T47D (cell line): ENCODE measurements around the gene CRB2.

ENCODE experiments used
- DNase-seq, 2 experiments: peaks; one replicate each; pipeline versions ENCODE4 v3.0.0 to v3.0.0-alpha.2; 2011 to 2012; ENCODE audit warnings: low read depth in 1 of 2, low spot score in 1 of 2
- JUND ChIP-seq: IDR thresholded peaks from 2 replicates; pipeline ENCODE4 v1.6.1; 2012; ENCODE audit warnings: low read depth
- in situ Hi-C: cut with HindIII; loops from 2 replicates; pipeline ENCODE4 v1.10.0; 2016; ENCODE audit warnings: low sequenced_read_pairs, low pct_unique_long_range_greater_than_20kb

The CRB2 gene

GRCh38 chr9:123355761-123356431, at the start of gene CRB2:
CRB2 (plus strand) TSS chr9:123356197; CDS start chr9:123356261, 64 bp downstream.
- no peak for DNase-seq
- no peak for TF ChIP-seq JUND
- in situ Hi-C loops = no loop called here

GRCh38 chr9:123309611-123310010, 46.4 kb upstream of the CRB2 start:
- no peak for DNase-seq
- TF ChIP-seq JUND = no peak
- in situ Hi-C loops = no loop called here

DNA sequence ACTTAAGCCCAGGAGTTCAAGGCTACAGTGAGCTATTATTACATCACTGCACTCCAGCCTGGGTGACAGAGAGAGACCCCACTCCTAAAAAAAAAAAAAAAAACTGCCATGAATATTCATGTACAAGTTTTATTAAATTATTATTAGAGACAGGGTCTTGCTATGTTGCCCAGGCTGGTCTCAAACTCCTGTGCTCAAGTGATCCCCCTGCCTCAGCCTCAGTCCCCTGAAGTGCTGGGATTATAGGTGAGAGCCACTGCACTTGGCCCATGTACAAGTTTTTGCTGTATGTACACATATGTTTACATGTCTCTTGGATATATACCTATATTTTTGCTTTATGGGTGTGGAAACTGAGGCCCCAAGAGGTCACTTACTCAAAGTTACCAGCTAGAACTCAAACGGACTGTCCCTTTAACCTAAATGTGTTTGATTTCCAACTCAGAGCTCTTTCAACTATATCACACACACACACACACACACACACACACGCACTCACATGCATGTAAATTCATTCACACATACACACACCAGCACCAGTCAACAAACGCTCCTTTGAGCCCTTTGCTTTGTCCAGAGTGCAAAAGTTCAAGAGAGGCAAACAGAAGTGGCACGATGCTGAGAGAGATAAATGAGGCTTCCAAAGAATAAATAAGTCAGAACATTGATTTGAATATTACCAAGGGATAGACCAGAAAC, 45.3 kb upstream of the CRB2 start:
- in situ Hi-C loops = no loop called here
- TF ChIP-seq JUND = no peak
- peak in 1 of 2 experiments; percentile 60 for DNase-seq

DNA sequence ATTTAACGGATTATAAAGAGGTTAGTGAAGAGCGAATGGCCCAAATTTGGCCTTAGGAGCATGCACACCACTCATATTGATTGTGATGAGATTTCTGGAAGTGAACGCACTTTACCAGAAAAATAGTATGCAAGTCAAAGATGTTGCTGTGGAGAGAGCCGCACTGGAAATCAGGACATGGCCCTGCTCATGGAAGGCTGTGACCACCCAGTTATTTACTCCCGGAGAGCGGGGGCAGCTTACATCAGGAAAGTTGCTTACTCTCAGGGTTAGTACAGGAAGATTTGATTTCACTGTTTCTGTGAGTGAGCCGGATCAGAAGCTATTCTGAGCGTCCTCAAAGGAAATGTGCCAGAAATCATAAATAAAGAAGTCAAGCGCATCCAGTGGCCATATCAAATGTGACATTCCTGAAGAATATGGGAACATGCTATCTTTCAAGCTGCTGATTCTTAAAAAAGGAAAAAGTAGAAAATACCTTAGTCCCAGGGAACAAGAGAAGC, 44.7 kb upstream of the CRB2 start:
- in situ Hi-C loops = no loop called here
- no peak for TF ChIP-seq JUND
- no peak for DNase-seq

DNA sequence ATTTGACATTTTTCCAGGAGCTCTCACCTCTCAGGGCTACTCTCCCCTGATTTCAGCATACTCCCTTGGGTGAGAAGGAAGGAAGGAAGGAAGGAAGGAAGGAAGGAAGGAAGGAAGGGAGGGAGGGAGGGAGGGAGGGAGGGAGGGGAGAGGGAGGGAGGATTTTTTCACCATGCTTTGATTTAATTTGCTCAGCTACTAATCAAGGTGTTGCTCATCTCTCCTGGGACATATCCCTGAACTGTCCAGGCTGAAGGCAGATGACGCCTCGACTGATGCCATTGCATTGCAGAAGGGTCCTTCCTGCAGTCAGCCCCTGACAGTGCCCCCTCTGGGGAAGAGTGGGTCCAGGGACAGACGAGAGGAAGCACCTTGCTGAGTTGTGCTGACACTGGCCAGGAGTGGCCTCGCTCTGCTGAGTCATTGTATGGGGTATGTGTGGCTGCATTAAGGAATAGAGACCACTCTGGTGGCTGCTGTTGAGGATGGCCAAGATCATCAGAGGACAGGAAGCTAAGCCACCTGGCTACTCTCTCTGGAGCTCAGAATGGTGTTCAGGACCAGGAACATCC, 43.6 kb upstream of the CRB2 start:
- no peak for DNase-seq
- TF ChIP-seq JUND = no peak
- in situ Hi-C loops = no loop called here

DNA sequence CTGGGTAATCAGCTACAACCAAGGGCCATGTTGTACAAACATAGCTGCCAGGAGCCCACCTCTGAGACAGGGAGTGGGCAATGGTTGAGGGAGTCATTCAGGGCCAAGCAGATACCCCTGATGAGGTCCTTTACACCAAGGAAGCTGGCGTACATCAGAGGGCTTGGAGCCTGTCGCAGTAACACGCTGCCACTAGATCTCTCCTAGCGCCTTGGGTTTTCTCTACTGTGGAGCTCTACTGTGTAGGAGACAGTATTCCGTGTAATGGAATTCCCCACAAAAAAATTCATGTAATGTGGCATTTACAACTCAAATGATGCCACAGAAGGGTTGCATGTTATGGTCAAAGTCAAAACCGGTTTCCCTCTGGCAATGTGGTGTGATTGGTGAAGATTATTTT, 41.4 kb upstream of the CRB2 start:
- DNase-seq = no peak
- in situ Hi-C loops = no loop called here
- TF ChIP-seq JUND = no peak

DNA sequence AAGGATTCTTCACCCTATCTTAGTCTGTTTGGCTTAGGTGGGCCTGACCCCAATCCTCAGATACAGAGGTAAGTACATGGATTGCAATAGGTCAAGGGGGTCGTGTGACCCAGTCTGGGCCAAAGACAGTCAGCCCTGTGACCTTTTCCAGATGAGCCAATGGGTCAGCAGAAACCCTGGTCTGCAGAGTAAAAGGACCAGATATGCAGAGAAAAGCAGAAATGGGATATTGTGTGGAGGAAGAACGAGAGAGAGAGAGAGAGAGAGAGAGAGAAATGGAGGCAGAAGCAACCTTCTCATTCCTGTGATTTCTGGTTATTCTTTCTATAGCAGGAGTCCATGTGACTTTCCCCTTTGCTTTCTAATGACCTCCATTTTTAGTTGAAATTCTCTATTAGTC, 40.4 kb upstream of the CRB2 start:
- in situ Hi-C loops = no loop called here
- no peak for TF ChIP-seq JUND
- no peak for DNase-seq

DNA sequence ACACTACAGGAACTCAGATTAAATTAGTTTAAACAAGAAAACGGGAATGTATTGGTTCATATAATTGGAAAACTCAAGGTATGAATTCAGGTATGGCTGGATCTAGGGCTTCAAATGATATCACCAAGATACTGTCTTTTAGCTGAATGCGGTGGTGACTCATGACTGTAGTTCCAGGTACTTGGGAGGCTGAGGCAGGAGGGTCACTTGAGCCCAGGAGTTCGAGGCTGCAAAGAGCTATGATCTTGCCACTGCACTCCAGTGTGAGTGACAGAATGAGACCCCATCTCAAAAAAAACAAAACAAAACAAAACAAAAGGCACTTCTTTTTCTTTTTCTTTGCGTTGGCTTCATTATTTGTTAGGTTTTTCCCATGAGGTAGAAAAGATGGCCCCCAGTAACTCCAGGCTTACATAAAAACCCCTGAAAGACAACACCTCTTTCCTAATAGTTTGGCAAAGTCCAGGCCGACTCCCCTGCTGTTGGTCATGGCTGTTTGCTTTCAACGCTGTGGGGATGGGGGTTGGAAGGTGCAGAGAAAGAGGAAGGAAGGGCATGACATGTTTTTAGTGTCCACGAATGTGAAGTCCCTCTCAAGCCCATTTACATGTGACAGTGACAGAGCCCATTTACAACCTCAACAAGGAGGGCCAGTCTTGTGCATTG, 39.8 kb upstream of the CRB2 start:
- in situ Hi-C loops = no loop called here

DNA sequence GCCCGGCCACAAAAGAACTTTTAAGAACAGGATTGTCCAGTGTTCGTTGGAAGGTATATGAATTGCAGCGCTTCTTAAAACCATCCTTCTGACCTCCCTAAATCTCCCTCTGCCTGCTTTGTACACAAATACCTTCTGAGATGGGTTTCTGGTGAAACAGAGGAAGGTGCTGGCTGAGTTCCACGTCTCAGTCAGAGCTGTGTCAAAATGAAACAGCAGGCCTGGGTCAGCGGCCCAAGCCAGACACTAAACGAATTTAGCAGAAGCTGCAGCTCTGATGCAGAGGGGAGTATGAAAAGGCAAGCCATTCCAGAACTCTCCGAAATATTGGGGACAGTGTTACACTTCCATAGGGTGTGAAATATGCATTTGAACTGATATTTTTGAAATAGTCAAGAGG, 37.8 kb upstream of the CRB2 start:
- no peak for DNase-seq
- in situ Hi-C loops = no loop called here
- TF ChIP-seq JUND = no peak

More for the DNA sequence above, 39.8 kb upstream of the CRB2 start:
- no peak for TF ChIP-seq JUND
- DNase-seq = no peak

- in situ Hi-C loops = no loop called here
- no peak for TF ChIP-seq JUND
- peak in 1 of 2 experiments; percentile 36 for DNase-seq
Observed at GRCh38 chr9:123318961-123319421, 37.0 kb upstream of the CRB2 start.

DNA sequence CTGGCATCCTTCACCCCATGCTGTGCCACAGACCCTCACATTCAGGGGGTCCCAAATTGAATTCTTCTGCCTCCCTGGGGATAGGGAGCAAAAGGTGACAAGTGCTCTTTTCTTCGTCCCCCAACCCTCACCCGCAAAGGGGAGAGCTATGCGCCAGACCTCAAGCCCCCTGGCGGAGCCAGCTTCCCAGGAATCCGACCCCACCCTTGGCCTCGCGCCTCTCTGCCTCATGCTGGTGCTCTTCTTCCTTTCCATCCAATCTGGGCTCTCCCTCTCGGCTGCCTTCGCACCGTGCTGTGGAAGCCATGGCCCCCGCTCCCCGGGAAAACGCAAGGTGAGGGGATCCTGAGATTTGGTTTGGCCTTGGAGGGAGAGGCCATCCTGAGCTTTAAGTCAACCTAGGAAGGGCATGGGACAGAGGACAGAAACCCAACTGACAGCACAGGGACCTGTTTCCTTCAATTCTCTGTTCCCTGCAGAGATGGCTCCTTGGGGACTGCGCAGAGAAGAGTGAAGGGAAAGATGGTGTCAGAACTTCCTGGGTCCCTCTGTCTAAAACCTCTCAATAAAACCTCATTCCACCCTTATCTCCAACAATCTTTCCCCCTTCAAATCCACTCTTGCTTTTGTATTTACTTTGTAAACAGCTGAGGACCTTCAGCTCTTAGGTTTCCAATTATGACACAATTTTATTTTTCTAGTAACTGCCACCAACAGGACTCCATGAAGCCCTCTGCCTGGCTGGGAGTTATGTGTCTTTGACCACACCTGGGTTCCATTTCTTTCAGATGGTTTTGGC, 36.3 kb upstream of the CRB2 start:
- in situ Hi-C loops = no loop called here
- no peak for DNase-seq
- no peak for TF ChIP-seq JUND

DNA sequence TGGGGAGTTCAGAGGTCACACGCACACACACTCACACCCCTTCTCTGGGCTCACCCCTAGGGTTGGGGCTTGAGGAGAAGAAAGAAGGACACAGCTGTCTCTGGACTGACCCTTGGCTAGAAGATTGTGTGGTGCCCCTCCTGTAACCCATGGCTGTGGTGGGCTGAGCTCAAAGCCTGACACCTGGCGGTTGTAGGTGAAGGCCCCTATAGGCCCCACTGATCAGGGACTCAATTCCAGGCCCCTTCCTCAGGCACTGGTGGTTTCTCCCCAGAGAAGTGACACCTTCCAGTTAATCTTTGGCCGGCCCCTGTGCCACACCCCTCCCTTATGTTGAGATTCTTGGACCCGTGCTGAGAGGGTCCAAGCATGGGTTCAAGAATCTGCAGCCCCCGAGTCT, 35.2 kb upstream of the CRB2 start:
- DNase-seq = no peak
- TF ChIP-seq JUND = no peak
- in situ Hi-C loops = no loop called here
